ENCODE measurements around the gene RNH1.

GRCh38 chr11:449889-450808 lies 56.9 kb downstream of the RNH1 start, which contains the start of gene PTDSS2:
- TF ChIP-seq CTCF (IDR thresholded peaks at IDR 0.05; ENCODE audit: borderline replicate concordance, extremely low read depth, low read length, poor library complexity, severe bottlenecking) (no peak), EZH2 (IDR thresholded peaks at IDR 0.05; ENCODE audit: borderline replicate concordance, low read depth, low read length, severe bottlenecking) (no peak)

All from DND-41 (cell line).